ENCODE results near the gene ALPK1.

Gene ALPK1

GRCh38 chr4:112352736-112353135 is 55.6 kb downstream of the ALPK1 start:
- no peak for ATAC-seq

GRCh38 chr4:112355662-112356061 is 58.5 kb downstream of the ALPK1 start:
- no peak for TF ChIP-seq PATZ1 (CRISPR knock-in tag; IDR thresholded peaks at IDR 0.05; ENCODE audit: borderline replicate concordance)
- ATAC-seq = no peak

More at GRCh38 chr4:112352736-112353135, 55.6 kb downstream of the ALPK1 start:
- TF ChIP-seq ARNTL (CRISPR knock-in tag; IDR thresholded peaks at IDR 0.05; ENCODE audit: borderline replicate concordance, low read depth) = no peak
- TF ChIP-seq TCF4 (CRISPR knock-in tag; IDR thresholded peaks at IDR 0.05; ENCODE audit: borderline replicate concordance) = no peak
- TF ChIP-seq POU6F1 (CRISPR knock-in tag; IDR thresholded peaks at IDR 0.05; ENCODE audit: borderline replicate concordance, low read depth) = no peak
- no peak for TF ChIP-seq ZNF565 (CRISPR knock-in tag; conservative IDR thresholded peaks at IDR 0.05; ENCODE audit: low read depth)
- no peak for TF ChIP-seq ESRRG (CRISPR knock-in tag; IDR thresholded peaks at IDR 0.05)
- TF ChIP-seq CREB5 (CRISPR knock-in tag; IDR thresholded peaks at IDR 0.05; ENCODE audit: low read depth) = no peak
- no peak for TF ChIP-seq ISL1 (CRISPR knock-in tag; IDR thresholded peaks at IDR 0.05)
- TF ChIP-seq SNAI2 (CRISPR knock-in tag; IDR thresholded peaks at IDR 0.05) = no peak
- no peak for TF ChIP-seq GLIS3 (CRISPR knock-in tag; IDR thresholded peaks at IDR 0.05)
- TF ChIP-seq TSHZ2 (CRISPR knock-in tag; IDR thresholded peaks at IDR 0.05) = no peak
- TF ChIP-seq PATZ1 (CRISPR knock-in tag; IDR thresholded peaks at IDR 0.05; ENCODE audit: borderline replicate concordance) = no peak
- no peak for TF ChIP-seq ZFP30 (CRISPR knock-in tag; IDR thresholded peaks at IDR 0.05)
- TF ChIP-seq OSR1 (CRISPR knock-in tag; IDR thresholded peaks at IDR 0.05) = no peak
- no peak for TF ChIP-seq ZNF8 (CRISPR knock-in tag; IDR thresholded peaks at IDR 0.05)
- TF ChIP-seq CSRNP3 (CRISPR knock-in tag; IDR thresholded peaks at IDR 0.05) = no peak
- no peak for TF ChIP-seq BACH2 (CRISPR knock-in tag; IDR thresholded peaks at IDR 0.05; ENCODE audit: borderline replicate concordance)
- no peak for TF ChIP-seq ZC3H10 (CRISPR knock-in tag; IDR thresholded peaks at IDR 0.05)

- TF ChIP-seq TOX (CRISPR knock-in tag; IDR thresholded peaks at IDR 0.05; ENCODE audit: borderline replicate concordance) (no peak), ESRRG (CRISPR knock-in tag; IDR thresholded peaks at IDR 0.05) (no peak), GLIS3 (CRISPR knock-in tag; IDR thresholded peaks at IDR 0.05) (no peak), ZNF8 (CRISPR knock-in tag; IDR thresholded peaks at IDR 0.05) (no peak), ZFP3 (CRISPR knock-in tag; IDR thresholded peaks at IDR 0.05) (no peak), ZFP30 (CRISPR knock-in tag; IDR thresholded peaks at IDR 0.05) (no peak), CSRNP3 (CRISPR knock-in tag; IDR thresholded peaks at IDR 0.05) (no peak), ARNTL (CRISPR knock-in tag; IDR thresholded peaks at IDR 0.05; ENCODE audit: borderline replicate concordance, low read depth) (no peak), ZC3H10 (CRISPR knock-in tag; IDR thresholded peaks at IDR 0.05) (no peak), PPARA (CRISPR knock-in tag; IDR thresholded peaks at IDR 0.05; ENCODE audit: borderline replicate concordance) (no peak), RARB (CRISPR knock-in tag; IDR thresholded peaks at IDR 0.05) (no peak)
- no peak for ATAC-seq
Observed at GRCh38 chr4:112357453-112357852, 60.3 kb downstream of the ALPK1 start.
